Measurements from ENCODE around the gene THSD4. TPM values are rescaled to one million over a fixed set of nuclear protein-coding genes. Genes with fewer than 3 reads are reported as not detected.

THSD4 gene
- total and polyA plus RNA-seq, 2 of the 8 experiments (the other 6 are each of a cell fraction or from before 2014, with no cell fraction given) = 2.5 to 6.2 TPM

DNA sequence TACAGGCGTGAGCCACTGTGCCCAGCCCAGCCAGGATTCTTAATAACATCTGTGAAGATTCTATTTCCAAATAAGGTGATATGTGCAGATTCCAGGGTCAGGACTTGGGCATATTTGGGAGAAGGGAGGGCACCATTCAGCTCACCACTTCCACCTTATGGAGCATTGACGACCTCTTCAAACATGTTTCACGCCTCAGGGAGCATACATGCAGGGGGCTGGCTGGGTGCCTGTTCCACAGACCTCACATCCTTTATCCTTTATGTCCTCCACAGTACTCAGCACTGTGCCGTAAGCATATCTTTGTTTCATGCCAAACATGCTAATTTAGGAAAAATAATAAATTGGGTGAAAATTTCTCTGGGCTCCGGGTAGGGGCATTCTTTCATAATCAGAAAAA is 229.0 kb downstream of the THSD4 start:
- no peak for FAIRE-seq
- TF ChIP-seq CBX8 (IDR thresholded peaks at IDR 0.05; ENCODE audit: borderline replicate concordance, low read depth, low read length) (no peak), E2F6 (IDR thresholded peaks at IDR 0.05) (no peak), PHF8 (conservative IDR thresholded peaks at IDR 0.05; ENCODE audit: low read depth, low read length) (no peak), CTCF (IDR thresholded peaks at IDR 0.05; ENCODE audit: control extremely low read depth in 1 of 3, insufficient read depth in 1 of 3, low read depth in 1 of 3, low read length in 3 of 3) (no peak), SP1 (IDR thresholded peaks at IDR 0.05; ENCODE audit: low read depth, low read length) (no peak), EP300 (IDR thresholded peaks at IDR 0.05; ENCODE audit: borderline replicate concordance in 1 of 2, low read depth in 2 of 2, low read length in 2 of 2) (no peak), RFX5 (IDR thresholded peaks at IDR 0.05; ENCODE audit: borderline replicate concordance, low read depth, low read length) (no peak), GABPA (IDR thresholded peaks at IDR 0.05; ENCODE audit: borderline replicate concordance, insufficient read depth, low read length) (no peak), SIRT6 (IDR thresholded peaks at IDR 0.05; ENCODE audit: low read length) (no peak), RAD21 (IDR thresholded peaks at IDR 0.05 in 1 of 2, conservative IDR thresholded peaks at IDR 0.05 in 1 of 2; ENCODE audit: low read depth in 2 of 2, low read length in 2 of 2) (no peak)

More for the DNA sequence above, 229.0 kb downstream of the THSD4 start:
- H2BK5ac ChIP-seq (ENCODE audit: low read depth, low read length) = no peak overlapping the region
- no peak overlapping the region for H2BK12ac ChIP-seq (ENCODE audit: low read depth, low read length)
- H3K18ac ChIP-seq (ENCODE audit: extremely low read depth, low read length) = no peak overlapping the region
- no peak overlapping the region for H3K9ac ChIP-seq (replicated peaks in 1 of 4; ENCODE audit: extremely low read depth in 1 of 4, low read depth in 3 of 4, low read length in 3 of 4)
- H3K23ac ChIP-seq (ENCODE audit: insufficient read length) = no peak overlapping the region
- no peak overlapping the region; the same call in 1 of the 2 replicates for H4K8ac ChIP-seq (ENCODE audit: extremely low read depth, insufficient read depth, low read length)
- H3K36me3 ChIP-seq (ENCODE audit: control insufficient read depth in 2 of 4, insufficient read depth in 4 of 4, low read length in 3 of 4) = no peaks in the 10 kb centered on the region
- POLR2A ChIA-PET (ENCODE audit: partially characterized antibody) = no interaction called here
- H3K23me2 ChIP-seq (ENCODE audit: low read depth, low read length) = no peaks in the 10 kb centered on the region
- no peak overlapping the region for H3K4me3 ChIP-seq (ENCODE audit: extremely low read depth in 1 of 4, insufficient read depth in 2 of 4, low read depth in 3 of 4, low read length in 4 of 4)
- H4K20me1 ChIP-seq (replicated peaks in 1 of 2; ENCODE audit: control insufficient read depth in 1 of 2, insufficient read depth in 2 of 2, low read length in 2 of 2) = no peaks in the 10 kb centered on the region
- no peaks in the 10 kb centered on the region for H3K79me2 ChIP-seq (ENCODE audit: control insufficient read depth in 1 of 2, insufficient read depth in 2 of 2, low read length in 2 of 2)
- H2BK20ac ChIP-seq (ENCODE audit: low read length) = no peak overlapping the region
- H3K27ac ChIP-seq (ENCODE audit: low read depth, low read length) = no peak overlapping the region
- no peak for DNase-seq (ENCODE audit: low read depth in 1 of 2, low spot score in 2 of 2)
- H3K79me1 ChIP-seq (ENCODE audit: low read depth, low read length) = no peaks in the 10 kb centered on the region
- H3K14ac ChIP-seq (ENCODE audit: insufficient read length) = no peak overlapping the region
- H4K91ac ChIP-seq (replicated peaks; ENCODE audit: insufficient read length, low read length) = no peak overlapping the region
- no peak overlapping the region for H3K56ac ChIP-seq (replicated peaks; ENCODE audit: insufficient read length, low read depth, low read length)
- no peak overlapping the region for H2AFZ ChIP-seq (ENCODE audit: low read length)
- no peak overlapping the region for H2BK120ac ChIP-seq (replicated peaks; ENCODE audit: low read depth, low read length)
- no peak overlapping the region for H4K5ac ChIP-seq (ENCODE audit: insufficient read length, low read depth, low read length)
- no peaks in the 10 kb centered on the region for H3K27me3 ChIP-seq (replicated peaks in 1 of 4; ENCODE audit: control insufficient read depth in 3 of 4, extremely low read depth in 1 of 4, insufficient read depth in 3 of 4, low read length in 3 of 4)
- peaks cover 0 to 7% (median 3%) of the 10 kb centered on the region in 4 experiments; a peak in 3 of 7 replicates for H3K4me1 ChIP-seq (replicated peaks in 1 of 4; ENCODE audit: control insufficient read depth in 3 of 4, insufficient read depth in 4 of 4, low read length in 3 of 4)
- CTCF ChIA-PET (ENCODE audit: partially characterized antibody) = interaction anchor here (0.9 kb wide), 1 partner anchor 12 kb away, joined by 3 read pairs; no protein-coding TSS in a partner anchor
- no peak overlapping the region for H3K4ac ChIP-seq (replicated peaks; ENCODE audit: insufficient read length, low read depth, low read length)
- no peaks in the 10 kb centered on the region for H3K9me3 ChIP-seq (ENCODE audit: insufficient read depth in 2 of 2, low read depth in 1 of 2, low read length in 1 of 2)
- H2BK15ac ChIP-seq (ENCODE audit: low read length) = 0 out of 2 replicates have a peak overlapping the region, but pooled peaks have one; percentile 90
- H3K4me2 ChIP-seq (ENCODE audit: insufficient read depth in 1 of 2, low read depth in 2 of 2, low read length in 2 of 2) = no peak overlapping the region
- WGBS, 2 experiments (ENCODE audit: extremely low coverage in 1 of 2, insufficient coverage in 1 of 2, insufficient read length in 1 of 2, insufficient replicate concordance in 2 of 2, low coverage in 1 of 2, low lambda C conversion rate in 2 of 2, missing lambda C conversion rate in 1 of 2) = 87% methylated on average over 5 of the region's 5 CpGs; no CpG with 5 or more reads in 1 of the 2 experiments
- no peak overlapping the region for H2AK5ac ChIP-seq (ENCODE audit: low read depth, low read length)

Measured in H1 (cell line).